Smooth muscle cell (in vitro differentiated cells): ENCODE data around the gene RAB7B. TPM values are rescaled to one million over a fixed set of nuclear protein-coding genes. Genes with fewer than 3 reads are reported as not detected.
A peak's percentile ranks its signal among the peaks of the same experiment; 100 is the strongest.

Experiments
- DNase-seq: peaks from one replicate; lab custom pipeline; 2025; ENCODE audit not compliant: unreplicated experiment; lab: John Stamatoyannopoulos, UW
- H2AFZ ChIP-seq: fragments of 200-600 bp; sonication (generic); 2 replicates; pipeline ENCODE4 v1.6.0; 2016; ENCODE audit warnings: antibody characterized with exemption, low read depth, mild to moderate bottlenecking
- H3F3A ChIP-seq: fragments of 200-600 bp; sonication (generic); 2 replicates; pipeline ENCODE4 v1.6.0; 2017; ENCODE audit warnings: antibody characterized with exemption, low read depth
- H3K27ac ChIP-seq: fragments of 200-600 bp; sonication (generic); 2 replicates; pipeline ENCODE4 v1.5.1; 2016; ENCODE audit warnings: low read depth, mild to moderate bottlenecking
- H3K27me3 ChIP-seq: fragments of 200-600 bp; sonication (generic); 2 replicates; pipeline ENCODE4 v1.6.1; 2016; ENCODE audit warnings: low read depth, mild to moderate bottlenecking
- H3K36me3 ChIP-seq: fragments of 200-600 bp; sonication (generic); 2 replicates; pipeline ENCODE4 v1.5.1; 2016; ENCODE audit warnings: low read depth
- H3K4me1 ChIP-seq: fragments of 200-600 bp; sonication (generic); 2 replicates; pipeline ENCODE4 v1.5.1; 2016; ENCODE audit warnings: low read depth
- H3K4me2 ChIP-seq: fragments of 200-600 bp; sonication (generic); 2 replicates; pipeline ENCODE4 v1.6.0; 2016; ENCODE audit warnings: mild to moderate bottlenecking
- H3K4me3 ChIP-seq: fragments of 200-600 bp; sonication (generic); 2 replicates; pipeline ENCODE4 v1.5.1; 2016; ENCODE audit warnings: mild to moderate bottlenecking
- H3K79me2 ChIP-seq: fragments of 200-600 bp; sonication (generic); 2 replicates; pipeline ENCODE4 v1.6.0; 2016; ENCODE audit warnings: low read depth, mild to moderate bottlenecking
- H3K9ac ChIP-seq: fragments of 200-600 bp; sonication (generic); 2 replicates; pipeline ENCODE4 v1.6.0; 2016; ENCODE audit warnings: low read depth
- H3K9me3 ChIP-seq: fragments of 200-600 bp; sonication (generic); replicated peaks from 2 replicates; pipeline ENCODE4 v1.5.1; 2016; ENCODE audit warnings: low read depth
- H4K20me1 ChIP-seq: fragments of 200-600 bp; sonication (generic); 2 replicates; pipeline ENCODE4 v1.6.0; 2016; ENCODE audit warnings: low read depth
- CTCF ChIP-seq: fragments of 200-600 bp; sonication (generic); IDR thresholded peaks from 2 replicates; pipeline ENCODE4 v1.5.1; 2017; ENCODE audit warnings: borderline replicate concordance, mild to moderate bottlenecking, antibody characterized with exemption; ENCODE audit not compliant: insufficient read depth, poor library complexity, severe bottlenecking
- WGBS: methylation state at CpG from one replicate; pipeline ENCODE4 v1.1.7; 2016; ENCODE audit warnings: low lambda C conversion rate; 5-methylcytosine and 5-hydroxymethylcytosine counted together
- polyA plus RNA-seq: library from polyadenylated mRNA; unstranded; fragments of >200 nt; fragmentation: Nextera tagmentation; extraction: Ambion mirVana; gene quantifications from 2 replicates; pipeline ENCODE4 v1.2.1, GENCODE V29; 2016
- total RNA-seq: library from RNA; depleted of rRNA; stranded (reverse); fragments of >200 nt; gene quantifications from 2 replicates; pipeline ENCODE4 v1.2.3, GENCODE V29; 2014

Gene RAB7B
- total and polyA plus RNA-seq, 2 experiments from 2014 or later: 13.0 to 13.6 TPM

- Histone ChIP-seq H4K20me1 (no peaks in the 10 kb centered on the region), H3K4me3 (no peak overlapping the region), H3K9me3 (no peaks in the 10 kb centered on the region), H3K4me1 (peaks cover 10% of the 10 kb centered on the region), H3K27me3 (no peaks in the 10 kb centered on the region), H3F3A (no peaks in the 10 kb centered on the region), H3K9ac (no peak overlapping the region), H3K4me2 (no peak overlapping the region), H3K79me2 (no peaks in the 10 kb centered on the region), H3K27ac (no peak overlapping the region), H3K36me3 (no peaks in the 10 kb centered on the region), H2AFZ (no peak overlapping the region)
- WGBS: 74% methylated on average over 5 of the region's 5 CpGs
- TF ChIP-seq CTCF: no peak
- no peak for DNase-seq
Measured at GRCh38 chr1:206040328-206040727, 37.1 kb upstream of the RAB7B start.

GRCh38 chr1:206039046-206039973 is 36.1 kb upstream of the RAB7B start:
- Histone ChIP-seq H4K20me1 (no peaks in the 10 kb centered on the region), H3K27me3 (no peaks in the 10 kb centered on the region), H2AFZ (no peak overlapping the region), H3K4me3 (no peak overlapping the region), H3K79me2 (no peaks in the 10 kb centered on the region), H3F3A (no peaks in the 10 kb centered on the region), H3K4me2 (no peak overlapping the region), H3K27ac (no peak overlapping the region), H3K9ac (no peak overlapping the region), H3K9me3 (no peaks in the 10 kb centered on the region), H3K36me3 (no peaks in the 10 kb centered on the region), H3K4me1 (peaks cover 10% of the 10 kb centered on the region)
- 61% methylated on average over 7 of the region's 7 CpGs for WGBS
- no peak for DNase-seq
- TF ChIP-seq CTCF: no peak

GRCh38 chr1:206037581-206037980 is 34.4 kb upstream of the RAB7B start:
- WGBS: 35% methylated on average over 9 of the region's 9 CpGs
- Histone ChIP-seq H3K4me3 (no peak overlapping the region), H3K27me3 (no peaks in the 10 kb centered on the region)

More at GRCh38 chr1:206037581-206037980, 34.4 kb upstream of the RAB7B start:
- peaks cover 10% of the 10 kb centered on the region for H3K4me1 ChIP-seq
- H4K20me1 ChIP-seq: no peaks in the 10 kb centered on the region
- H3K79me2 ChIP-seq: no peaks in the 10 kb centered on the region
- no peak overlapping the region for H2AFZ ChIP-seq
- no peaks in the 10 kb centered on the region for H3F3A ChIP-seq
- H3K36me3 ChIP-seq: no peaks in the 10 kb centered on the region
- DNase-seq: no peak
- no peak for TF ChIP-seq CTCF
- H3K4me2 ChIP-seq: peak overlapping the region; percentile 82
- H3K9ac ChIP-seq: no peak overlapping the region
- no peaks in the 10 kb centered on the region for H3K9me3 ChIP-seq
- peak overlapping the region; percentile 68 for H3K27ac ChIP-seq
